Prostate gland (tissue), 2 donors: ENCODE measurements around the gene RYK. TPM values are rescaled to one million over a fixed set of nuclear protein-coding genes. Genes with fewer than 3 reads are reported as not detected.

Experiments used
- DNase-seq: peaks from one replicate; pipeline ENCODE4 v3.0.0-alpha.2; 2019; ENCODE audit warnings: low spot score
- H3K27ac ChIP-seq, 2 donors: fragments of 200-600 bp; sonication (generic); 2 replicates each; pipeline ENCODE4 v1.5.1; 2017 to 2019
- H3K27me3 ChIP-seq: fragments of 200-600 bp; sonication (generic); replicated peaks from 2 replicates; pipeline ENCODE4 v1.5.1; 2019; ENCODE audit not compliant: insufficient read depth
- H3K36me3 ChIP-seq, 2 donors: fragments of 200-600 bp; sonication (generic); 1 replicate in 1 of 2; 2 replicates in 1 of 2; pipeline versions ENCODE4 v1.5.1 to v1.8.1; 2017 to 2019
- H3K4me1 ChIP-seq: fragments of 200-600 bp; sonication (generic); replicated peaks from 2 replicates; pipeline ENCODE4 v1.5.1; 2019
- H3K4me3 ChIP-seq, 2 donors: fragments of 200-600 bp; sonication (generic); 2 replicates each; pipeline ENCODE4 v1.5.1; 2017 to 2019
- H3K9me3 ChIP-seq: fragments of 200-600 bp; sonication (generic); 2 replicates; pipeline ENCODE4 v1.5.1; 2017
- CTCF ChIP-seq, 4 experiments: fragments of 200-600 bp in 2 of 4; fragments of 450-650 bp in 2 of 4; sonication (generic) in 2 of 4; IDR thresholded peaks; 1 replicate in 3 of 4; 2 replicates in 1 of 4; pipeline ENCODE4 v1.5.1; 2016 to 2019; ENCODE audit warnings: antibody characterized with exemption in 4 of 4, mild to moderate bottlenecking in 2 of 4, moderate library complexity in 2 of 4
- POLR2A ChIP-seq: fragments of 450-650 bp; IDR thresholded peaks from one replicate; pipeline ENCODE4 v1.6.1; 2016; ENCODE audit warnings: antibody characterized with exemption, mild to moderate bottlenecking
- POLR2AphosphoS5 ChIP-seq: sonication (generic); formaldehyde crosslinking; IDR thresholded peaks from one replicate; pipeline ENCODE4 v1.6.1; 2017; ENCODE audit warnings: antibody characterized with exemption
- WGBS: methylation state at CpG from one replicate; pipeline ENCODE4 v1.1.5; 2018; 5-methylcytosine and 5-hydroxymethylcytosine counted together
- intact Hi-C: fragments of 100-400 bp; cut with DNase I; formaldehyde crosslinking; loops from one replicate; pipeline ENCODE4 v1.14.2; 2022
- total RNA-seq, 2 donors: library from RNA; depleted of rRNA; stranded (reverse); fragments of >200 nt; gene quantifications; one replicate each; pipeline ENCODE4 v1.1.0, GENCODE V29; 2016

RYK gene
- total RNA-seq, 2 donors from 2014 or later = 61.6 to 95.8 TPM

DNA sequence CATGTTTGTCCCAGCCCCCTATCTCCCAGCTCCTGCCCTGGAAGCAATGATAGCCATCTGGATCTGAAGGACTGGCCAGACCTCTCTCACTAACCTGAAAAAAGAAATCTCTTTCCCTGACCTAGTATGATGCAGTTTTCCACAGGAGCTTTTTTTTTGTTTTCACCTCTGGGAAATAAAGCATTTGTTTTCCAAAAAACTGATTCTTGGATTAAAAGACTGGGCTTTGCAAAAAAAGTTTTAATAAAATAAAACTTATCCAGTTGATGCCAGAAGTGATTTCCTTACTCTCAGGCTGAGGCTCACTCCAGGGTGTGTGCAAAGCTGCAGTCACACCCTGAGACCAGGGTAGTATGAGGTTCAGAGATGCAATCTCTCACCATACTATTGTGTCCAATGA is 104.0 kb downstream of the RYK start:
- TF ChIP-seq CTCF (IDR thresholded peaks at IDR 0.05) (no peak), POLR2AphosphoS5 (no peak)
- Histone ChIP-seq H3K27ac (no peak overlapping the region), H3K27me3 (no peaks in the 10 kb centered on the region), H3K4me1 (no peaks in the 10 kb centered on the region), H3K9me3 (no peaks in the 10 kb centered on the region), H3K4me3 (no peak overlapping the region), H3K36me3 (no peaks in the 10 kb centered on the region)
- intact Hi-C loops = no loop called here
- no peak for DNase-seq

DNA sequence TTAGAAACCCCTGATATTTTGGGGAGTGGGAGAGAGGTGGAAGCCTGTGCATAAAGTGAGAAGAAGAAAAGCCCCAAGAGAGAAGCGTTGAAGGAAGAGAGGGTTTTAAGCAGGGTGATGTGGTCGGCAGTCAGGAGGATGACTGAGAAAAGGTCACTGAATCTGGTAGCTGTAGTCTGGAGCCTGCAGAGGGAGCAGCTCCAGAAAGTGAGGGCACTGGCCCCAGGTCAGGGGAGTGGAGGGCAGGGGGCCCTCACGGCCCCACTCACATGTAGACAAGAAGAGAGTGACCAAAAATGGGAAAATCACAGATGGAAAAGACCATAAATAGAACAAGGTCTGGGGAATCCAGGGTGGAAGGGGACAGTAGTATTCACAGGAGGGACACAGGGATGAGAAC is 105.5 kb downstream of the RYK start:
- Histone ChIP-seq H3K36me3 (no peaks in the 10 kb centered on the region), H3K4me1 (no peaks in the 10 kb centered on the region), H3K9me3 (no peaks in the 10 kb centered on the region), H3K4me3 (no peak overlapping the region), H3K27me3 (no peaks in the 10 kb centered on the region), H3K27ac (no peak overlapping the region)
- TF ChIP-seq POLR2AphosphoS5 (no peak), POLR2A (no peak), CTCF (IDR thresholded peaks at IDR 0.05) (no peak)
- intact Hi-C loops = no loop called here
- WGBS = 63% methylated on average over 3 of the region's 3 CpGs
- no peak for DNase-seq

GRCh38 chr3:134144694-134145093 is 106.0 kb downstream of the RYK start:
- intact Hi-C loops = no loop called here
- DNase-seq = no peak
- no peak for TF ChIP-seq POLR2AphosphoS5
- no peak for TF ChIP-seq POLR2A
- no peak for TF ChIP-seq CTCF (IDR thresholded peaks at IDR 0.05)
- WGBS = 73% methylated on average over 3 of the region's 3 CpGs
- H3K27me3 ChIP-seq = no peaks in the 10 kb centered on the region
- H3K27ac ChIP-seq = no peak overlapping the region
- no peak overlapping the region for H3K4me3 ChIP-seq
- no peaks in the 10 kb centered on the region for H3K9me3 ChIP-seq
- no peaks in the 10 kb centered on the region for H3K36me3 ChIP-seq
- no peaks in the 10 kb centered on the region for H3K4me1 ChIP-seq

DNA sequence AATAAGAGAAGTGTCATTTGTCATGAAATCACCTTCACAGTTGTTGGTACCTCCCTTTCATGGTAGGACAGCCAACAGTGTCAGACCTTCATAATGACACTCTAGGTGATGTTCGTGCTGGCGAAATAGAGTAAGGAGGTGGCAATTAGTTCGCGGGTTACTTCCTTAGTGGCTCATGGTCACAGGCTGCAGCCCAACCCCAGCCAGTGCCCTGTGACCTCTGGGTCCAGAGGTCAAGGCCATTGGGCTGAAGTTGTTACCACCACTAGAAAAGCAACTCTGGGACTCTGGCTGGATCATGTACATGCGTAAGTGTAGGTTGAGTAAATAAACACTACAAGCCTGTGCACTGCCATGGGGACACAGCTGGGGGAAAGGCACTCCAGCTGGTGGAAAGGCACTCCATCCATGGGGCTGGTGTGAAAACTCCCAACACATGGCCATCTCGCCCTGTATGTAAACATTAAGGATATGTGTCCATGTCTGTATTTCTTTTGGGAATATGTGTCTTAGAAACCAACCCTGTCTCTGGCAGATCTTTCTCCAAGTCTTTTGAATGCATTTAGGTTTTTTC is 106.7 kb downstream of the RYK start:
- no peak for DNase-seq
- no peaks in the 10 kb centered on the region for H3K36me3 ChIP-seq
- no peaks in the 10 kb centered on the region for H3K9me3 ChIP-seq
- TF ChIP-seq POLR2A (no peak), POLR2AphosphoS5 (no peak), CTCF (IDR thresholded peaks at IDR 0.05) (no peak)
- H3K27ac ChIP-seq = no peak overlapping the region
- no peak overlapping the region for H3K4me3 ChIP-seq
- 79% methylated on average over 6 of the region's 6 CpGs for WGBS
- intact Hi-C loops = no loop called here
- H3K27me3 ChIP-seq = no peaks in the 10 kb centered on the region
- H3K4me1 ChIP-seq = no peaks in the 10 kb centered on the region

DNA sequence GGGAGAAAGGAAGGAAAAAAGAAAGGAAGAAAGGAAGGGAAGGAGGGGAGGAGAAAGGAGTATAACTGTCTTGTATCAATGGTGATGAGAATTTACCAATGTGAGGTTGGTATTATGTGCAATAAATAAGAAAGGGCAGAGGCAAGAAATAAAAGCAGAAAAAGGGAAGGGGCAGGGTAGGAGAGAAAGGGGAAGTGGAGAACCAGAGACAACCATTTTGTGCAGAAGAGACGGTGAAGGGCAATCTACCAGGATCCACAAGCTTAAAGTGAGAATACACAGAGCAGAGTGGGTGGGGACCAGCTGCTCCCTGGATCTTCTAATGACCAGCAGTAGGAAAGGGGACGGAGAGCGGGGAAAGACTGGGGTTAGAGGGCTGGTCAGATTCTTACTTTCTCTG is 114.1 kb downstream of the RYK start:
- intact Hi-C loops = no loop called here
- no peak overlapping the region for H3K4me3 ChIP-seq
- TF ChIP-seq CTCF (IDR thresholded peaks at IDR 0.05) = no peak
- TF ChIP-seq POLR2AphosphoS5 = no peak
- no peak for TF ChIP-seq POLR2A
- WGBS = 96% methylated on average over 3 of the region's 3 CpGs
- H3K27me3 ChIP-seq = no peaks in the 10 kb centered on the region
- no peaks in the 10 kb centered on the region for H3K36me3 ChIP-seq
- no peak for DNase-seq
- no peaks in the 10 kb centered on the region for H3K9me3 ChIP-seq
- H3K4me1 ChIP-seq = no peaks in the 10 kb centered on the region
- no peak overlapping the region for H3K27ac ChIP-seq
